ENCODE results near the gene ABCA4.

- no peak for TF ChIP-seq CTCF (IDR thresholded peaks at IDR 0.05)
- no peak for TF ChIP-seq POLR2A (IDR thresholded peaks at IDR 0.05)
- no peak for TF ChIP-seq POLR2AphosphoS5 (IDR thresholded peaks at IDR 0.05; ENCODE audit: insufficient read depth in 1 of 2, low read depth in 1 of 2)
These were observed 10.1 kb upstream of the ABCA4 start for GRCh38 chr1:94130851-94131595.
